HepG2 (cell line): ENCODE measurements around the gene FAM222B. TPM values are rescaled to one million over a fixed set of nuclear protein-coding genes. Genes with fewer than 3 reads are reported as not detected.

ENCODE experiments used
- ATRX ChIP-seq: sonication (generic); formaldehyde crosslinking; IDR thresholded peaks from 2 replicates; pipeline ENCODE4 v1.4.0; 2020; ENCODE audit warnings: missing genetic modification reagents, borderline replicate concordance
- CBX1 ChIP-seq: IDR thresholded peaks from one replicate; pipeline ENCODE4 v1.6.1; 2016; ENCODE audit warnings: antibody characterized with exemption, low read depth
- FIP1L1 ChIP-seq: fragments of 200-400 bp; formaldehyde crosslinking; IDR thresholded peaks from 2 replicates; pipeline ENCODE4 v1.6.1; 2018; ENCODE audit warnings: low read depth, mild to moderate bottlenecking, low read length, moderate library complexity, borderline replicate concordance; ENCODE audit not compliant: insufficient read depth
- GFI1 ChIP-seq: sonication (generic); formaldehyde crosslinking; IDR thresholded peaks from 2 replicates; pipeline ENCODE4 v1.5.0; 2020; ENCODE audit warnings: missing genetic modification reagents, mild to moderate bottlenecking, borderline replicate concordance
- PHF5A ChIP-seq: IDR thresholded peaks from one replicate; pipeline ENCODE4 v1.6.1; 2018; ENCODE audit warnings: low read depth, missing genetic modification reagents; ENCODE audit not compliant: unreplicated experiment
- PREB ChIP-seq: sonication (generic); formaldehyde crosslinking; IDR thresholded peaks from 2 replicates; pipeline ENCODE4 v1.4.0; 2020; ENCODE audit warnings: missing genetic modification reagents
- SCMH1 ChIP-seq: sonication (generic); formaldehyde crosslinking; IDR thresholded peaks from 2 replicates; pipeline ENCODE4 v1.9.0; 2021; ENCODE audit warnings: missing genetic modification reagents, mild to moderate bottlenecking, borderline replicate concordance
- SNAPC4 ChIP-seq: sonication (generic); formaldehyde crosslinking; IDR thresholded peaks from 2 replicates; pipeline ENCODE4 v1.4.0; 2020; ENCODE audit warnings: mild to moderate bottlenecking, missing genetic modification reagents
- ZNF17 ChIP-seq: sonication (generic); formaldehyde crosslinking; IDR thresholded peaks from 2 replicates; pipeline ENCODE4 v1.5.0; 2020; ENCODE audit warnings: mild to moderate bottlenecking, missing genetic modification reagents
- ZNF256 ChIP-seq: sonication (generic); formaldehyde crosslinking; conservative IDR thresholded peaks from 2 replicates; pipeline ENCODE4 v1.4.0; 2020; ENCODE audit warnings: missing genetic modification reagents
- ZNF281 ChIP-seq: sonication (generic); formaldehyde crosslinking; IDR thresholded peaks from 2 replicates; pipeline ENCODE4 v1.4.0; 2020; ENCODE audit warnings: missing genetic modification reagents, borderline replicate concordance
- ZNF691 ChIP-seq: sonication (generic); formaldehyde crosslinking; IDR thresholded peaks from 2 replicates; pipeline ENCODE4 v1.4.0; 2020; ENCODE audit warnings: missing genetic modification reagents, low read depth, mild to moderate bottlenecking, borderline replicate concordance
- ZNF746 ChIP-seq: sonication (generic); formaldehyde crosslinking; IDR thresholded peaks from 2 replicates; pipeline ENCODE4 v1.8.0; 2022; ENCODE audit warnings: mild to moderate bottlenecking, missing genetic modification reagents
- polyA plus RNA-seq, 8 experiments: library from polyadenylated mRNA; depleted of rRNA in 3 of 8; stranded (reverse) in 7 of 8; unstranded in 1 of 8; fragments of >200 nt; fragmentation: Illumina TruSeq in 4 of 8; extraction: Trizol in 4 of 8; gene quantifications; 2 replicates each; pipeline versions ENCODE4 v1.2.1 to v1.2.3, GENCODE V29; 2011 to 2016; ENCODE audit warnings: low read depth in 4 of 8, missing spikeins in 1 of 8, mixed read lengths in 1 of 8; ENCODE audit not compliant: insufficient read depth in 1 of 8
- total RNA-seq, 5 experiments: library from RNA; depleted of rRNA; stranded (reverse); fragments of >200 nt; fragmentation: Illumina TruSeq; extraction: Trizol; gene quantifications; 2 replicates each; pipeline ENCODE4 v1.2.3, GENCODE V29; 2016; ENCODE audit warnings: low read depth in 1 of 5
- TF ChIP-seq, protein P1 (sequence below): sonication (generic); formaldehyde crosslinking; IDR thresholded peaks from 2 replicates; pipeline ENCODE4 v1.8.1; 2022; ENCODE audit warnings: low read depth, mild to moderate bottlenecking, missing genetic modification reagents

The FAM222B gene
- total and polyA plus RNA-seq, 2 of the 13 experiments (the other 11 are each of a cell fraction or from before 2014, with no cell fraction given): 3.5 to 7.3 TPM

- TF ChIP-seq SNAPC4 (CRISPR knock-in tag): no peak
- TF ChIP-seq ZNF281 (CRISPR knock-in tag): peak; percentile 59
- TF ChIP-seq, protein P1, sequence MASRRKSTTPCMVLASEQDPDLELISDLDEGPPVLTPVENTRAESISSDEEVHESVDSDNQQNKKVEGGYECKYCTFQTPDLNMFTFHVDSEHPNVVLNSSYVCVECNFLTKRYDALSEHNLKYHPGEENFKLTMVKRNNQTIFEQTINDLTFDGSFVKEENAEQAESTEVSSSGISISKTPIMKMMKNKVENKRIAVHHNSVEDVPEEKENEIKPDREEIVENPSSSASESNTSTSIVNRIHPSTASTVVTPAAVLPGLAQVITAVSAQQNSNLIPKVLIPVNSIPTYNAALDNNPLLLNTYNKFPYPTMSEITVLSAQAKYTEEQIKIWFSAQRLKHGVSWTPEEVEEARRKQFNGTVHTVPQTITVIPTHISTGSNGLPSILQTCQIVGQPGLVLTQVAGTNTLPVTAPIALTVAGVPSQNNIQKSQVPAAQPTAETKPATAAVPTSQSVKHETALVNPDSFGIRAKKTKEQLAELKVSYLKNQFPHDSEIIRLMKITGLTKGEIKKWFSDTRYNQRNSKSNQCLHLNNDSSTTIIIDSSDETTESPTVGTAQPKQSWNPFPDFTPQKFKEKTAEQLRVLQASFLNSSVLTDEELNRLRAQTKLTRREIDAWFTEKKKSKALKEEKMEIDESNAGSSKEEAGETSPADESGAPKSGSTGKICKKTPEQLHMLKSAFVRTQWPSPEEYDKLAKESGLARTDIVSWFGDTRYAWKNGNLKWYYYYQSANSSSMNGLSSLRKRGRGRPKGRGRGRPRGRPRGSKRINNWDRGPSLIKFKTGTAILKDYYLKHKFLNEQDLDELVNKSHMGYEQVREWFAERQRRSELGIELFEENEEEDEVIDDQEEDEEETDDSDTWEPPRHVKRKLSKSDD (CRISPR knock-in tag): no peak
- TF ChIP-seq ZNF746 (CRISPR knock-in tag): no peak; the same call in 1 of the 2 replicates
- TF ChIP-seq SCMH1 (CRISPR knock-in tag): no peak
- TF ChIP-seq ZNF17: no peak
- TF ChIP-seq PHF5A: no peak
- TF ChIP-seq FIP1L1: no peak
- no peak for TF ChIP-seq PREB
- TF ChIP-seq GFI1 (CRISPR knock-in tag): no peak
- 0 out of 2 replicates have a peak, but pooled peaks have one; percentile 21 for TF ChIP-seq ZNF256 (CRISPR knock-in tag)
- no peak for TF ChIP-seq ATRX (CRISPR knock-in tag)
- no peak; the same call in none of the 2 replicates for TF ChIP-seq ZNF691 (CRISPR knock-in tag)
- TF ChIP-seq CBX1: peak; percentile 19
Observed at GRCh38 chr17:28726627-28727491, 115.7 kb downstream of the FAM222B start (continued).
